HL-60/S4 (cell line): ENCODE data around the gene TNFRSF4.
"Not testable (repeated sequence)": the region's sequence is repeated elsewhere in the genome, so short reads cannot be mapped to it uniquely, and the experiment has no call there.

Experiments used
- in situ Hi-C: fragments of 300-500 bp; cut with MboI; formaldehyde crosslinking; loops from 2 replicates; pipeline ENCODE4 v1.14.3; 2022; ENCODE audit warnings: low sequenced_read_pairs

TNFRSF4 gene

GRCh38 chr1:1204425-1204920 is 9.5 kb downstream of the TNFRSF4 start:
- in situ Hi-C loops, result no loop called here

- in situ Hi-C loops, result no loop called here
Measured at GRCh38 chr1:1203561-1204424, 10.2 kb downstream of the TNFRSF4 start.

- in situ Hi-C loops, result no loop called here
Measured at GRCh38 chr1:1202831-1203560, 11.0 kb downstream of the TNFRSF4 start.

- in situ Hi-C loops, result no loop called here
Measured at GRCh38 chr1:1200876-1201810, 12.8 kb downstream of the TNFRSF4 start.

- in situ Hi-C loops, result no loop called here
Measured at GRCh38 chr1:1199961-1200875, 13.7 kb downstream of the TNFRSF4 start.

GRCh38 chr1:1199141-1199960 is 14.6 kb downstream of the TNFRSF4 start:
- in situ Hi-C loops, result no loop called here

GRCh38 chr1:1198423-1199140 is 15.4 kb downstream of the TNFRSF4 start:
- in situ Hi-C loops, result no loop called here

GRCh38 chr1:1197551-1198422 is 16.2 kb downstream of the TNFRSF4 start:
- in situ Hi-C loops, result no loop called here

- in situ Hi-C loops, result no loop called here
Measured at GRCh38 chr1:1197188-1197500, 16.8 kb downstream of the TNFRSF4 start.

GRCh38 chr1:1196431-1197187 is 17.3 kb downstream of the TNFRSF4 start:
- in situ Hi-C loops, result no loop called here

- in situ Hi-C loops, result not testable (repeated sequence)
Measured at GRCh38 chr1:1195726-1196125, 18.2 kb downstream of the TNFRSF4 start.

- in situ Hi-C loops, result no loop called here
Measured at GRCh38 chr1:1194723-1195122, 19.2 kb downstream of the TNFRSF4 start.

GRCh38 chr1:1191734-1192133 is 22.2 kb downstream of the TNFRSF4 start:
- in situ Hi-C loops, result no loop called here

GRCh38 chr1:1189111-1189510 is 24.8 kb downstream of the TNFRSF4 start:
- in situ Hi-C loops, result no loop called here

- in situ Hi-C loops, result no loop called here
Measured at GRCh38 chr1:1187938-1188337, 26.0 kb downstream of the TNFRSF4 start.

GRCh38 chr1:1185101-1185765 is 28.7 kb downstream of the TNFRSF4 start:
- in situ Hi-C loops, result no loop called here
